ENCODE measurements around the gene BCOR. TPM values are rescaled to one million over a fixed set of nuclear protein-coding genes. Genes with fewer than 3 reads are reported as not detected.

BCOR gene
- total RNA-seq, 1 experiment from 2014 or later, result 0.68 TPM

DNA sequence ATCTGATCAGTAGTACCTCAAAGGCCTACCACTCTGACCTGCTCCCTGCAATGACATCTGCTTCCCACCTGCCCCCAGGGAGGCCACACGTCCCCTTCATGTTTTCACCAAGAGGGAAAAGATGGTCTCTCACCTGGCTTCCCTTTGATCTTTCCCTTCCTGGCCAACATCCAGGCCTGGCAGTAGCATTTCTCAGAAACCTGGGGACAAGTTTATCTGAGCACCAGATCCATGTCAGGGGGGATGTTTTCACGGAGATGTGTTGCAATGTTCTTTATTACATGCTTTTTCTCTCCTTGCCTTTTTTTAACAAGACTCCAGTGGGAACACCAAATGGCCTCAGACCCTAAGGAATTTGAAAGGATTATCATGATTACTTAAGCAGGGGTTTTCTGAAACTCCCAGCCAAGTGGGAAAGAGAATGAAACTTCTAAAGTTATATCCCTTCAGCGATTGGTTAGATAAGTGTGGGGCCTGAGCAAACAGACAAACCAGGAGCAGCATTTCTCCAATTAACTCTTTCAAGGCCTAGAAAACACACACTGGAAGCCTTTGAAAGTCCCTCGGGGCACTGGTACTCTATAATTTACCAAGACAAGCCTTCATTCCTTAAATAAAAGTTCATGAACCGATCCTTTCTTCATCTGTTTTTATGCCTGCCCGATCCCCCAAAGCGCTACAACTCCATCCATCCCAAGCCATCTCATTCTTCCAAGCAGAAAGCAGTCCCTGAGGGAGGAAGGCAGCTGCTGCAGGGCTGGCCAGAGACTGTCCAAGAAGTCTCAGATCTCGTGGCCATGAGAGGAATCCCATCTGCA is 94.1 kb downstream of the BCOR start:
- Histone ChIP-seq H3K9me3 (ENCODE audit: insufficient read depth, low read depth) (no peaks in the 10 kb centered on the region), H3K4me2 (no peak overlapping the region), H3F3A (ENCODE audit: insufficient read depth, low read depth) (no peaks in the 10 kb centered on the region), H4K20me1 (ENCODE audit: insufficient read depth) (no peaks in the 10 kb centered on the region), H3K36me3 (ENCODE audit: low read depth) (no peaks in the 10 kb centered on the region), H3K27me3 (ENCODE audit: insufficient read depth, low read depth) (no peaks in the 10 kb centered on the region), H3K4me1 (replicated peaks; ENCODE audit: insufficient read depth) (no peaks in the 10 kb centered on the region), H2AFZ (no peak overlapping the region), H3K27ac (no peak overlapping the region), H3K79me2 (ENCODE audit: low read depth) (no peaks in the 10 kb centered on the region), H3K9me2 (ENCODE audit: insufficient read depth) (no peaks in the 10 kb centered on the region), H3K4me3 (no peak overlapping the region)
- no TSS peak for BruUV-seq (replicated peaks)
- no peak for DNase-seq
- intact Hi-C loops (cut with micrococcal nuclease; ENCODE audit: unreplicated experiment), result no loop called here
- TF ChIP-seq CTCF (conservative IDR thresholded peaks at IDR 0.05), result no peak
- ChIA-PET POLR2A (ENCODE audit: unreplicated experiment) (no interaction called here), CTCF (no interaction called here)

GRCh38 chrX:40003071-40003427 is 94.7 kb downstream of the BCOR start:
- H3K27ac ChIP-seq, result no peak overlapping the region
- DNase-seq, result no peak
- no peaks in the 10 kb centered on the region for H3K4me1 ChIP-seq (replicated peaks; ENCODE audit: insufficient read depth)
- H3K4me2 ChIP-seq, result no peak overlapping the region
- H2AFZ ChIP-seq, result no peak overlapping the region
- ChIA-PET CTCF (no interaction called here), POLR2A (ENCODE audit: unreplicated experiment) (no interaction called here)
- H3K9me2 ChIP-seq (ENCODE audit: insufficient read depth), result no peaks in the 10 kb centered on the region
- no peaks in the 10 kb centered on the region for H4K20me1 ChIP-seq (ENCODE audit: insufficient read depth)
- TF ChIP-seq CTCF (conservative IDR thresholded peaks at IDR 0.05) (no peak), EZH2 (IDR thresholded peaks at IDR 0.05; ENCODE audit: low read depth) (no peak)
- no peaks in the 10 kb centered on the region for H3K79me2 ChIP-seq (ENCODE audit: low read depth)
- no peaks in the 10 kb centered on the region for H3K36me3 ChIP-seq (ENCODE audit: low read depth)
- no peak overlapping the region for H3K4me3 ChIP-seq
- intact Hi-C loops (cut with micrococcal nuclease; ENCODE audit: unreplicated experiment), result no loop called here
- no TSS peak for BruUV-seq (replicated peaks)
- no peaks in the 10 kb centered on the region for H3K9me3 ChIP-seq (ENCODE audit: insufficient read depth, low read depth)
- no peaks in the 10 kb centered on the region for H3K27me3 ChIP-seq (ENCODE audit: insufficient read depth, low read depth)
- H3F3A ChIP-seq (ENCODE audit: insufficient read depth, low read depth), result no peaks in the 10 kb centered on the region

Measured in PC-9 (cell line).